AG04450 (cell line): ENCODE data around the gene LIPF. TPM values are rescaled to one million over a fixed set of nuclear protein-coding genes. Genes with fewer than 3 reads are reported as not detected.
"Not testable (repeated sequence)": the region's sequence is repeated elsewhere in the genome, so short reads cannot be mapped to it uniquely, and the experiment has no call there.

Experiments used
- CTCF ChIA-PET: fragments of 300-600, 350-600 bp; formaldehyde crosslinking; extraction: SDS; loops from one replicate; lab custom pipeline; 2022; ENCODE audit warnings: antibody characterized with exemption, inconsistent platforms; lab: Charles Lee
- POLR2A ChIA-PET: fragments of 350-600 bp; formaldehyde crosslinking; extraction: SDS; loops from one replicate; lab custom pipeline; 2021; ENCODE audit warnings: antibody characterized with exemption, inconsistent platforms; lab: Yijun Ruan, JAX
- DNase-seq: peaks from one replicate; pipeline ENCODE4 v3.0.0-alpha.2; 2011; ENCODE audit warnings: low read depth, low spot score
- H3K27ac ChIP-seq: one replicate; pipeline ENCODE4 v1.5.1; 2012; ENCODE audit warnings: low read depth, low read length, control low read depth
- H3K27me3 ChIP-seq: one replicate; pipeline ENCODE4 v1.6.0; 2012; ENCODE audit warnings: low read length; ENCODE audit not compliant: control insufficient read depth, insufficient read depth
- H3K4me3 ChIP-seq: 2 replicates; pipeline ENCODE4 v1.5.1; 2011; ENCODE audit warnings: mild to moderate bottlenecking, low read depth, low read length, control low read depth
- H3K9me3 ChIP-seq: 2 replicates; pipeline ENCODE4 v1.5.1; 2012; ENCODE audit warnings: low read length; ENCODE audit not compliant: control insufficient read depth, insufficient read depth
- CTCF ChIP-seq: IDR thresholded peaks from 2 replicates; pipeline ENCODE4 v1.5.1; 2011; ENCODE audit warnings: low read depth, low read length, control low read depth, inconsistent platforms
- polyA plus RNA-seq: library from polyadenylated mRNA; depleted of rRNA; stranded (reverse); fragments of >200 nt; gene quantifications from 2 replicates; pipeline ENCODE4 v1.2.3, GENCODE V29; 2011

LIPF gene
- polyA plus RNA-seq, 1 experiment, result not detected

DNA sequence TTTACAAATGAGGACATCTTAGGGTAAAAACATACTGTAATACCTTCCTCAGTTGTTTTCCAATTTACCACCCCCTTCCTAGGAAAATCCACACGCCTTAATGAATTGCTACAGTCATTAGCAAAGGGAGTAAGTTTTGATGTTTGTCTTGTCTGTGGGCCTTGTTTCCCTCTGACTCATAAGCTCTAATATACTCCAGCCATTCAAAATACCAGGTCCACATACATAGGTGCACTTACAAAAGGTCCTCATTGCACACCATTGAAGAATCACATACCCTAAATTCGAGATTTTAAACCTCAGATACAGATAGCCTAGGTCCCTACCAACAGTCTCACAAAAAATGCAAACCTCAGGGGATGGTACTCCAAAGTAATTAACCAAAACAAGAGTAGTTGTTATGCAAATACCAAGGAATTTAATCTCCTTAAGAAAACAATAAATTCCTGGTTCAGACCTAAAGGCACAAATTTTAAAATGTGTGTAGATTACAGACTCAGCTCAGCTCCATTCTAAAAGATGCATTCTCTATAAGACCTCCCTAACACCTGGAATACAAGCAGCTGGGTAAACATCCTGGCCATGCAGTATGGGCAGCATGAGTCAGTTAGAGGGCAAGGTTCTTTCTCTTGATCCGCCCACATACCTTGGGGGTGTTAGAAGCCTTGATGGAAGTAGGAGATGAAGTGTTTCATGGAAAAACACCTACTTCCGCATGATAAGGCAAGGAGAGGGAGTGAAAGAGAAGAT, 38.8 kb downstream of the LIPF start:
- no peak overlapping the region for H3K4me3 ChIP-seq
- no peak for TF ChIP-seq CTCF
- ChIA-PET CTCF (interaction anchor here (0.6 to 1.6 kb wide), 3 partner anchors 9 to 15 kb away, joined by 3 to 5 read pairs (median 3); no protein-coding TSS in a partner anchor), POLR2A (no interaction called here)
- no peaks in the 10 kb centered on the region for H3K9me3 ChIP-seq
- DNase-seq, result peak; percentile 2
- H3K27me3 ChIP-seq, result no peaks in the 10 kb centered on the region
- H3K27ac ChIP-seq, result no peak overlapping the region

- Histone ChIP-seq H3K9me3 (no peaks in the 10 kb centered on the region), H3K4me3 (no peak within 1 kb of the TSS), H3K27ac (no peak within 1 kb of the TSS), H3K27me3 (no peaks in the 10 kb centered on the region)
- no peak for DNase-seq
- no peak for TF ChIP-seq CTCF
- ChIA-PET POLR2A (no interaction called here), CTCF (no interaction called here)
Observed at GRCh38 chr10:88705958-88706357, 41.7 kb downstream of the LIPF start, which contains the start of gene LIPK. LIPK (plus strand) TSS chr10:88706249; CDS start chr10:88724544, 18,295 bp downstream.

DNA sequence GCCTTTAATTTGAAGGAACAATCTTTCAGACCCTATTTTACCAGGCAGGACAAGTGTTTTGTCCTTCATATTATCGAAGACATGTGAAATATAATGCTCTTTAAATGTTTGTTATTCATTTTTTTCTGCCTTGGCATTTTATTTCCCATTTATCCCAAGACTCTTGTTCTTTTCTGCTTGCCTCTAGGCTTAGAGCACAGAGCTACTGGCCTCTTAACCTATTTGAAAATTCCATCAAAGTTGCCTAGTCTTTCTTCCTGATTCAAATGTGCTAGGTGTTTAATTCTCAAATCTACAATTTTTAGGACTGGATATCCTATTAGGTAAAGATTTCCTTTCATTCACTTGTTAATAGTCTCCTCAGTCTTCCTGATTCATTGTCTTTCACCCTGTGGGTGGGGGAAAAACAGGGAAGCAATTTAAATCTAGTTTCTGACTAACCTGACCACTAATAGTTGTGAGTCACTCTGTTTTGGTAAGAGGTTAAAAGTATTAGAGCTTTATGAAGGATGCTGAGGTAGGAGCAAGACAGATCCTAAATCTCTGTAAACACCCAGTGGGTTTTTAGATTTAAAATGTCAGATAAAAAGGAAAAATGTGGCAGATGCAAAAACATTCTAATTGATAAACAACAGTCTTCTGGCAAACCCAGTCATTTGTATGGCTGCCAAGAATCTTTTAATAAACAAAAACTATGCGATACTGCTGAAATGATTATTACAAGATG, 43.4 kb downstream of the LIPF start:
- CTCF ChIA-PET, result interaction anchor here (0.6 to 1.0 kb wide), 2 partner anchors 15 to 103 kb away, joined by 3 read pairs; no protein-coding TSS in a partner anchor
- no peak overlapping the region for H3K4me3 ChIP-seq

GRCh38 chr10:88709361-88709760, 45.1 kb downstream of the LIPF start:
- H3K4me3 ChIP-seq, CTCF ChIA-PET, H3K27ac ChIP-seq, H3K9me3 ChIP-seq, DNase-seq, POLR2A ChIA-PET, H3K27me3 ChIP-seq: not testable (repeated sequence)

More for the DNA sequence above, 43.4 kb downstream of the LIPF start:
- Histone ChIP-seq H3K27ac (no peak overlapping the region), H3K27me3 (no peaks in the 10 kb centered on the region), H3K9me3 (no peaks in the 10 kb centered on the region)
- POLR2A ChIA-PET, result no interaction called here
- no peak for TF ChIP-seq CTCF
- DNase-seq, result peak; percentile 6

DNA sequence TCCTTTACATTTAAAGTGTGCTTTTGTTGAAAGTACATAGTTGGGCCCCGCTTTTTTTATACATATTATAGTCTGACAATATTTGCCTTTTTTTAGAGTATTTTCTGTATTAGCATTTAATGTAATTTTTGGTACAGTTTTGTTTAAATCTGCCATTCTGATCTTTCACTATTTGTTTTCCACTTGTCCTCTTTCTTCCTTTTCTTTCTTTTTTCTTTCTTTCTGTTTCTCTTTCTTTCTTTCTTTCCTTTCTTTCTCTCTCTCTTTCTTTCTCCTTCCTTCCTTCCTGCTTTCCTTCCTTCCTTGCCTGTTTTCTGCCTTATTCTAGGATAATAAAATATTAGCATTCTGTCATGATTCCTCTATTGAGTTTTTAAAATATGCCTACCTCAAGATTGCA, 51.3 kb downstream of the LIPF start:
- DNase-seq, result no peak
- Histone ChIP-seq H3K27me3 (no peaks in the 10 kb centered on the region), H3K9me3 (no peaks in the 10 kb centered on the region), H3K4me3 (no peak overlapping the region), H3K27ac (no peak overlapping the region)
- TF ChIP-seq CTCF, result no peak
- CTCF ChIA-PET, result no interaction called here
- POLR2A ChIA-PET, result no interaction called here
